B cell (primary cell): ENCODE measurements around the gene CRELD2. TPM values are rescaled to one million over a fixed set of nuclear protein-coding genes. Genes with fewer than 3 reads are reported as not detected.

Experiments used
- ATAC-seq: fragments of 200-7000 bp; cut with Tn5 transposase; one replicate; pipeline ENCODE4 v1.10.0; 2021; ENCODE audit warnings: low read depth, mild to moderate bottlenecking, moderate number of reproducible peaks, moderate library complexity
- CTCF ChIA-PET: fragments of 350-600 bp; sonication (Branson Sonifier 250); formaldehyde crosslinking; loops from one replicate; lab custom pipeline; 2021; ENCODE audit warnings: antibody characterized with exemption, inconsistent platforms; lab: Charles Lee
- POLR2A ChIA-PET: fragments of 350-600 bp; sonication (Branson Sonifier 250); formaldehyde crosslinking; loops from one replicate; lab custom pipeline; 2021; ENCODE audit warnings: antibody characterized with exemption; lab: Charles Lee
- DNase-seq: peaks from one replicate; pipeline ENCODE4 v3.0.0; 2013
- H2AFZ ChIP-seq: 2 replicates; pipeline ENCODE4 v1.6.1; 2012; ENCODE audit warnings: mild to moderate bottlenecking, low read depth, low read length; ENCODE audit not compliant: insufficient read depth, poor library complexity, severe bottlenecking
- H3K27ac ChIP-seq, 2 donors: 1 replicate in 1 of 2; 2 replicates in 1 of 2; pipeline ENCODE4 v1.5.1; 2012 to 2013; ENCODE audit warnings: low read length in 2 of 2, mild to moderate bottlenecking in 2 of 2, moderate library complexity in 1 of 2
- H3K27me3 ChIP-seq, 4 experiments: fragments of 200-600 bp in 1 of 4; sonication (generic) in 1 of 4; replicated peaks in 1 of 4; 1 replicate in 2 of 4; 2 replicates in 2 of 4; pipeline versions ENCODE4 v1.6.1 to v1.7.0; 2013 to 2016; ENCODE audit warnings: low read length in 3 of 4, mild to moderate bottlenecking in 2 of 4, mixed read lengths in 1 of 4, moderate library complexity in 1 of 4; ENCODE audit not compliant: insufficient read depth in 4 of 4, control insufficient read depth in 3 of 4; ENCODE audit errors: control extremely low read depth in 1 of 4
- H3K36me3 ChIP-seq, 2 experiments: replicated peaks in 1 of 2; 1 replicate in 1 of 2; 2 replicates in 1 of 2; pipeline versions ENCODE4 v1.6.1 to v1.7.1; 2013; ENCODE audit warnings: low read length in 1 of 2; ENCODE audit not compliant: insufficient read depth in 2 of 2, control insufficient read depth in 1 of 2; ENCODE audit errors: control extremely low read depth in 1 of 2, extremely low read depth in 1 of 2
- H3K4me1 ChIP-seq, 2 donors: fragments of 200-600 bp in 1 of 2; sonication (generic) in 1 of 2; 1 replicate in 1 of 2; 2 replicates in 1 of 2; pipeline versions ENCODE4 v1.5.1 to v1.6.1; 2013 to 2017; ENCODE audit warnings: low read length in 2 of 2; ENCODE audit not compliant: control insufficient read depth in 2 of 2, insufficient read depth in 2 of 2
- H3K4me2 ChIP-seq: replicated peaks from 2 replicates; pipeline ENCODE3; 2012; ENCODE audit warnings: mild to moderate bottlenecking, low read depth, low read length; ENCODE audit not compliant: poor library complexity, severe bottlenecking
- H3K4me3 ChIP-seq, 5 experiments: fragments of 200-600 bp in 1 of 5; sonication (generic) in 1 of 5; 1 replicate in 3 of 5; 2 replicates in 2 of 5; pipeline versions ENCODE4 v1.5.1 to v1.7.0; 2011 to 2016; ENCODE audit warnings: low read length in 4 of 5, mild to moderate bottlenecking in 4 of 5, low read depth in 2 of 5, control low read depth in 1 of 5, moderate library complexity in 1 of 5; ENCODE audit not compliant: insufficient read depth in 1 of 5; ENCODE audit errors: control extremely low read depth in 1 of 5, extremely low read depth in 1 of 5
- H3K79me2 ChIP-seq: fragments of 200-600 bp; sonication (generic); one replicate; pipeline ENCODE4 v1.6.0; 2016; ENCODE audit warnings: low read length; ENCODE audit not compliant: control insufficient read depth, insufficient read depth
- H3K9ac ChIP-seq: fragments of 200-600 bp; sonication (generic); 2 replicates; pipeline ENCODE4 v1.6.1; 2017; ENCODE audit warnings: mild to moderate bottlenecking, low read length, moderate library complexity
- H3K9me3 ChIP-seq, 3 donors: one replicate each; pipeline versions ENCODE4 v1.6.1 to v1.7.1; 2013; ENCODE audit warnings: low read length in 2 of 3; ENCODE audit not compliant: control insufficient read depth in 2 of 3, insufficient read depth in 1 of 3; ENCODE audit errors: control extremely low read depth in 1 of 3
- H4K20me1 ChIP-seq: 2 replicates; pipeline ENCODE4 v1.6.0; 2012; ENCODE audit warnings: mild to moderate bottlenecking, low read length; ENCODE audit not compliant: insufficient read depth, control insufficient read depth, poor library complexity, severe bottlenecking
- H3K27ac Mint-ChIP-seq: one replicate; pipeline ENCODE4 v1.8.0; 2021; ENCODE audit warnings: mixed read lengths
- H3K27me3 Mint-ChIP-seq: one replicate; pipeline ENCODE4 v1.8.0; 2021; ENCODE audit warnings: mixed read lengths
- H3K4me1 Mint-ChIP-seq: one replicate; pipeline ENCODE4 v1.8.0; 2021; ENCODE audit warnings: mixed read lengths
- H3K4me3 Mint-ChIP-seq: one replicate; pipeline ENCODE4 v1.8.0; 2021; ENCODE audit warnings: mixed read lengths
- H3K9me3 Mint-ChIP-seq: one replicate; pipeline ENCODE4 v1.8.0; 2022; ENCODE audit warnings: mixed read lengths; ENCODE audit not compliant: insufficient read depth
- EZH2 ChIP-seq: IDR thresholded peaks from 2 replicates; pipeline ENCODE4 v1.6.1; 2012; ENCODE audit warnings: borderline replicate concordance, low read depth, mild to moderate bottlenecking, moderate library complexity, low read length; ENCODE audit not compliant: insufficient read depth, poor library complexity, severe bottlenecking
- WGBS: methylation state at CpG from one replicate; pipeline ENCODE4 v1.1.5; 2013; ENCODE audit warnings: missing lambda C conversion rate; ENCODE audit not compliant: insufficient coverage; 5-methylcytosine and 5-hydroxymethylcytosine counted together
- intact Hi-C: fragments of 100-400 bp; cut with micrococcal nuclease; formaldehyde crosslinking; loops from one replicate; pipeline ENCODE4 v1.10.0; 2022
- polyA plus RNA-seq: library from polyadenylated mRNA; depleted of rRNA; stranded (reverse); fragments of >200 nt; gene quantifications from 2 replicates; pipeline ENCODE4 v1.2.3, GENCODE V29; 2012
- total RNA-seq, 2 donors: library from RNA; stranded (reverse); fragments of 120-200 nt in 1 of 2; gene quantifications; 1 replicate in 1 of 2; 2 replicates in 1 of 2; pipeline versions ENCODE4 v1.2.3 to v1.2.4, GENCODE V29; 2013 to 2022
- TF ChIP-seq, protein P1 (sequence below): fragments of 200-600 bp; IDR thresholded peaks from one replicate; pipeline ENCODE4 v1.8.0; 2022; ENCODE audit warnings: antibody characterized with exemption, mild to moderate bottlenecking

CRELD2 gene
- total and polyA plus RNA-seq, 2 donors (not counting 1 experiment from before 2014, with no cell fraction given), result 35.9 to 41.9 TPM

DNA sequence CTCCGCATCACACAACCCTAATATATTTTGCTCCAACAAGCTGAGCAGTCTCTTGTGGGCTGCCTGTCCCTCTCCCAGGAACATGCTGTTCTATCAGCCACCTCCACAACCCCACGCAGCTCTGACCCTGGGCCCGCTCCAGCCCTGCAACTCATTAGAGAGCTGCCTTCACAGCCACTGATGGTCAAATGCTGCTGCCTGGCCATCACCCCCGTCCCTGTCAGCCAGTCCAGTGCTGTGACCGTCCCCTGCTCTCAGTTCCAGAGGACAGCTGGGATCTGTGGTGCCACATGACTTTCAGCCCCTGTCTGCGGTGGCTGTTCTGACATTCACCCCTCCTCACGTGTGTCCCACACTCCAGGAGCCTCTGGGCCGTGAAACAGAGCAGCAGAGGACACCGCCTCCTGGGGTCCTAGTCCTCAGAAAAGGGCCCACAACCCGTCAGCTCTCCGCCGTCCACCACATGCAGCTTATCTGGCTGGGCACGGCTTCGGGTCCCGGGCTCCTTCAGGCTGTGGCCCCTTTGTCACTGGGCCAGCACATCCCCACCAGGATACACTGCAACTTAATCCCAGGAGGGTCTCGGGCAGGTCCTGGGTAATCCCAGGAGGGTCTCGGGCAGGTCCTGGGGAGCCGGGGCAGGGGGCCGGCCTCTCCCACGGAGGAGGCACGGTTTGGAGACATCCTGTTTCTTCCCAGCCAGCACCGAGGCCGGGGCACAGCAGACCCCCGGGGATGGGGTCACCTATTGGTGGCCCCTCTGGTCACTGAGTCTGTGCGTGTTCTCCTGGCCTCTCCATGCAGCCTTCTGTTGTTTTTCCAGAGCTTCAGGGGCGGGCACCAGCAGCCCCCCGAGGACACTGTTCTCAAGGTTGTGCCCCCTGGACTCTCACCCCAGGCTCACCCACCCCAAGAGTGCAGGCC is 15.1 kb downstream of the CRELD2 start:
- Histone ChIP-seq H2AFZ (no peak overlapping the region), H3K9me3 (peaks cover 0 to 5% (median 0%) of the 10 kb centered on the region in 3 donors), H3K4me2 (peak overlapping the region; percentile 88), H3K79me2 (peaks cover 19% of the 10 kb centered on the region), H4K20me1 (no peaks in the 10 kb centered on the region), H3K4me3 (peak overlapping the region in 4 of 5 experiments; percentile 69 to 84 (median 77)), H3K4me1 (peaks cover 64 to 78% of the 10 kb centered on the region in 2 donors), H3K27ac (peak overlapping the region; percentile 94 to 97), H3K27me3 (no peaks in the 10 kb centered on the region), H3K9ac (peak overlapping the region; percentile 82), H3K36me3 (no peaks in the 10 kb centered on the region)
- WGBS, result 80% methylated on average over 26 of the region's 27 CpGs
- no peaks in the 10 kb centered on the region for H3K9me3 Mint-ChIP-seq
- DNase-seq (peak; percentile 42), ATAC-seq (no peak)
- POLR2A ChIA-PET, result interaction anchor here (1.1 to 4.6 kb wide), 7 partner anchors 16 to 38 kb away, joined by 3 to 27 read pairs (median 12); partner anchors contain the start of genes ALG12, CRELD2 and PIM3
- TF ChIP-seq EZH2, result no peak
- TF ChIP-seq, protein P1, sequence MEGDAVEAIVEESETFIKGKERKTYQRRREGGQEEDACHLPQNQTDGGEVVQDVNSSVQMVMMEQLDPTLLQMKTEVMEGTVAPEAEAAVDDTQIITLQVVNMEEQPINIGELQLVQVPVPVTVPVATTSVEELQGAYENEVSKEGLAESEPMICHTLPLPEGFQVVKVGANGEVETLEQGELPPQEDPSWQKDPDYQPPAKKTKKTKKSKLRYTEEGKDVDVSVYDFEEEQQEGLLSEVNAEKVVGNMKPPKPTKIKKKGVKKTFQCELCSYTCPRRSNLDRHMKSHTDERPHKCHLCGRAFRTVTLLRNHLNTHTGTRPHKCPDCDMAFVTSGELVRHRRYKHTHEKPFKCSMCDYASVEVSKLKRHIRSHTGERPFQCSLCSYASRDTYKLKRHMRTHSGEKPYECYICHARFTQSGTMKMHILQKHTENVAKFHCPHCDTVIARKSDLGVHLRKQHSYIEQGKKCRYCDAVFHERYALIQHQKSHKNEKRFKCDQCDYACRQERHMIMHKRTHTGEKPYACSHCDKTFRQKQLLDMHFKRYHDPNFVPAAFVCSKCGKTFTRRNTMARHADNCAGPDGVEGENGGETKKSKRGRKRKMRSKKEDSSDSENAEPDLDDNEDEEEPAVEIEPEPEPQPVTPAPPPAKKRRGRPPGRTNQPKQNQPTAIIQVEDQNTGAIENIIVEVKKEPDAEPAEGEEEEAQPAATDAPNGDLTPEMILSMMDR, result no peak
- intact Hi-C loops, result loop anchor here (10.0 kb wide), 1 partner anchor 541 kb away; the partner anchor contains the start of gene SBF1
- H3K27ac Mint-ChIP-seq, result peak overlapping the region; percentile 96
- CTCF ChIA-PET, result interaction anchor here (0.6 to 5.0 kb wide), 6 partner anchors 29 to 103 kb away, joined by 5 to 127 read pairs (median 6); no protein-coding TSS in a partner anchor
- H3K4me1 Mint-ChIP-seq, result peaks cover 44% of the 10 kb centered on the region
- no peaks in the 10 kb centered on the region for H3K27me3 Mint-ChIP-seq
- H3K4me3 Mint-ChIP-seq, result peak overlapping the region; percentile 83
